GM19035 (cell line): Measurements from ENCODE around the gene ADAM19.

Experiments used
- ATAC-seq: cut with Tn5 transposase; IDR thresholded peaks from one replicate; pipeline ENCODE4 v1.9.1; 2021; ENCODE audit not compliant: unreplicated experiment

Gene ADAM19

GRCh38 chr5:157563373-157563928, 12.1 kb downstream of the ADAM19 start:
- ATAC-seq, result no peak

GRCh38 chr5:157562111-157562581, 13.4 kb downstream of the ADAM19 start:
- no peak for ATAC-seq

GRCh38 chr5:157561110-157561509, 14.5 kb downstream of the ADAM19 start:
- no peak for ATAC-seq

- no peak for ATAC-seq
These were observed 16.3 kb downstream of the ADAM19 start for GRCh38 chr5:157559301-157559700.

DNA sequence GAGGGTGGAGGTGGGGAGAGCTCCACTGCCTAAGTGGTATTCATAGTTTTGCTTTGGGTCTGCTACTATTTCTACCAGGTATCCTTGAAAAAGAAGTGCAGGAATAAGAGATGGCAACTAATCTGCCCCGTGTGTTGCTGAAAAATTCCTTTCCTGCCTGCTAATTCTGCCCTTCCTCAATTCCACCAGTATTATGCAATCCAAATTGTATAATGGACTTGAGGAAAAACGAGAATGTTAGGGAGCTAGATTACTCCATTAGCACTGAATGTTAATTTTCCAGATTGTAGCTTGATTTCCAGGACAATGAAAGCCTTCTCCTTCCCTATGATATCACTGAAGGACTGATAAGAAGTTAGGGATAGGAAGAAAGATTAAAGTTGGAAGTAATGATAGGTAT, 16.9 kb downstream of the ADAM19 start:
- ATAC-seq, result no peak

GRCh38 chr5:157558041-157558595, 17.5 kb downstream of the ADAM19 start:
- no peak for ATAC-seq

DNA sequence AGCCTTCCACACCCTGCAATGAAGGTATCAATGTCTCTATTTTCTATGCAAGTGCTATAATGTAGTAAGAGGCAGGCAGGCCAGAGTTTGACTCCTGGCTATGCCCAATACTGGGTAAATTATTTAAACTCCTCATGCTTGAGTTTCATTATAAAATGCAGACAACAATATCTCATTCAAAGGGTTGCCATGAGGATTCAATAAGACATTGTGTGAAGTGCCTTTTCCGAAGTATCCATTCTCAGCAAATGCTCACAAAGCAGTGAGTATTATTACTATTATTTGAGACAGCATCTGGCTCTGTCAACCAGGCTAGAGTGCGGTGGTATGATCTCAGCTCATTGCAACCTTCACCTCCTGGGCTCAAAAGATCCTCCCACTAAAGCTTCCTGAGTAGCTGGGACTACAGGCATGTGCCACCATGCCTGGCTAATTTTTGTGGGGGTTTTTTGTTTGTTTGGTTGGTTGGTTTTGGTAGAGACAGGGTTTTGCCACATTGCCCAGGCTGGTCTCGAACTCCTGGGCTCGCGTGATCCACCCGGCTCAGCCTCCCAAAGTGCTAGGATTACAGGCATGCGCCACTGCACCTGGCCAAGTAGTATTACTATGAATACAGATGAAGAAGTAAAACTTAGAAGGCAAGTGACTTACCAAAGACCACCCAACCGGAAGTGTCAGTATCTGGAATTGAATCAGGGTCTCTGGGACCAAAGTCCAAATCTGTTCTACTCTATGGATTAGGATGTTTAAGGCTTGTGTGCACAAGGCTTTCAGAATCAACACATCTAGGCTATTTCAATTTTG, 18.8 kb downstream of the ADAM19 start:
- ATAC-seq, result no peak

DNA sequence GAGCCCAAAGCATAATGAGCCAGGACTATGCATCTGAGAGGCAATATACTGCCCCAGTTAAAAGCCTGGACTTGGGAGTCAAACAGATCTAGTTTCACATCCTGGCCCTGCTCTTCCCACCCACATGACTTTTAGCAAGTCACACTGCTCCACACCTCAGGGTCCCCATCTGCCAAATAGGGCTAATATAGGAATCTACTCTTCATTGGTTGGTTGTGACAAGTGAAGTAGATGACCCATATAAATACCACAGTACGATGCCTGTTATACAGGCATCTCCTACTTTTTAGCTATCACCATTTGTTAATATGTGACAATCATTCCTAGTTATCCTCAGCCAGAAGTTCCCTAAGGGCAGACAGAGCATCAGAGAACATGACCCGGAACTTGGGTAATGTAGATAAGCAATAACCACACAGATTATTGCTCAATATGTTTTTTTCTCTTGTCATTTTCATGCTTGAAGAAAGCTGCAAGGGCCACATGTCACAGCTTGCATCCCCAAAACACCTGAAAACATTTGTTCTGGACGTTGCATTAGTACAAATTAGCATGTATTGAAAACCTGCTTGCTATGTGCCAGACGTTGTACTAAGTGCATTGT, 20.4 kb downstream of the ADAM19 start:
- ATAC-seq, result no peak

GRCh38 chr5:157554179-157555036, 21.2 kb downstream of the ADAM19 start:
- no peak for ATAC-seq

- ATAC-seq, result no peak
These were observed 22.9 kb downstream of the ADAM19 start for GRCh38 chr5:157552650-157553049.

- ATAC-seq, result no peak
These were observed 24.9 kb downstream of the ADAM19 start for GRCh38 chr5:157550663-157551062.

DNA sequence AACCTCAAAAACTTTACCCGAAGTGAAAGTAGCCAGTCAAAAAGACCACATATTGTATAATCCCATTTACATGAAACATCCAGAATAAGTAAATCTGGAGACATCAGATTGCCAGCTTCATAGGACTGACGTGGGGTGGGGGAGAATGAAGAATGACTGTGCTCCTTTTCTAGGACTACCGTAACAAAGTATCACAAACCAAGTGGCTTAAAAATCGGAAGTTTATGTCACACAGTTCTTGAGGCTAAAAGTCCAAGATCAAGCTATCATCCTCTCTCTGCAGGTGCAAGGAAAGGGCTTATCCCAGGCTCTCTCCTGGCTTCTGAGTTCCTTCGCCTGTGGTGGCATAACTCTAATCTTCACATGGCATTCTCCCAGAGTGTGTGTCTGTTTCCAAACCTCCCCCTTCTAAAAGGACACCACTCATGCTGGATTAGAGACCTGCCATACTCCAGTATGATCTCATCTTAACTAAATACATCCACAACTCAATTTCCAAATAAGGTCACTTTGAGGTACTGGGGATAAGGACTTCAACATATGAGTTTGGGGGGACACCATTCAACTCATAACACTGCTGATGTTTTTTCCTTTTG, 25.5 kb downstream of the ADAM19 start:
- no peak for ATAC-seq

DNA sequence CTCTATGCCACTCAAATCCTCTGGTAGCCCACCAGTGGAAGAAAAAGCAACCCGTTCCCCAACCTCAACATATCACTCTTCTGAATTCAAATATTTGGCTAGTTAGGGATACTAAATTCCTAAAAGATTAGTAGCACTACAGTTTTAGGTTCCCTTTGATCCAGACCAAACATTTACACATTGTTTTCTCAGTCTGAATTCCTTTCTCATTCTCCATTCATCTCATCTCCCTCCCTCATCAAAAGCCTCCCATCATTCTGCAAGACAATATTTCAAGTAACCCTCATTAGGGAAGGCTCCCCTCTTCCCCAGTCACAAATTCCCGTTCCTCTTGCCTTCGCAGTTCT, 26.3 kb downstream of the ADAM19 start:
- ATAC-seq, result no peak

DNA sequence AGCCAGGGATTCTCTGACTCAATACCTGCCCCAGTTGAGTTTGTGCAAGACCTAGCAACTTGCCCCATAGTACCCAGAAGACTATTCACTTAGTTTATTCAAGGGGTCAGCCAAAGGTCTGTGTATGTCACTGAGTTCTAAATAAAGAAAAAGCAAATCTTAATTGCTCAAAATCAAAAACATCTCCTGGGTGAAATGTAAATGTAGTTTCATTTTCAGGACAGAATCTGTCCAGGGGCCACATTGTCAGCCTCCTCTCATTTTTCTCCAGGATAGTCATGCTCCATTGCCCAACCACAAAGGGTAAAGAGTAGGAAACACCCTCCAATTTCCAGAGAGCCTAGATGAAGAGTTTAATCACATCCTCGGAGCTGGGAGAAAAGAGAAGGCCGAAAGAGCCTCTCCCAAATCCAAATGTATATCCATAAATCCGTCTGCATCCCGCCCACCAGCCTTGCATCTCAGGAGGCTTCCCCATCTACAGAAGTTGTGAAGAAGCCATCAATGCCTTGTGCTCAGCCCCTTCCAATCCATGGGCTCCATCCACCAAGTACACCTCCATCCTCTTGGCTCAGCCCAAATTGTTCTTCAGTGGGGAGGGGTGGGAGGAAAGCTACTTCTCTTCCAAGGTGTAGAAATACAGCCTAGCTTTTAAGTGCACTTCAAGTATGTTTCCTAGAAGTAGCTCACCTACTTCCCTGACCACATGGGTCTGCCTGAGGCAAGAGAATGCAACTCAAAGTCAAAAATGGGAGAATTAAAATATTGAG, 26.9 kb downstream of the ADAM19 start:
- ATAC-seq, result no peak

DNA sequence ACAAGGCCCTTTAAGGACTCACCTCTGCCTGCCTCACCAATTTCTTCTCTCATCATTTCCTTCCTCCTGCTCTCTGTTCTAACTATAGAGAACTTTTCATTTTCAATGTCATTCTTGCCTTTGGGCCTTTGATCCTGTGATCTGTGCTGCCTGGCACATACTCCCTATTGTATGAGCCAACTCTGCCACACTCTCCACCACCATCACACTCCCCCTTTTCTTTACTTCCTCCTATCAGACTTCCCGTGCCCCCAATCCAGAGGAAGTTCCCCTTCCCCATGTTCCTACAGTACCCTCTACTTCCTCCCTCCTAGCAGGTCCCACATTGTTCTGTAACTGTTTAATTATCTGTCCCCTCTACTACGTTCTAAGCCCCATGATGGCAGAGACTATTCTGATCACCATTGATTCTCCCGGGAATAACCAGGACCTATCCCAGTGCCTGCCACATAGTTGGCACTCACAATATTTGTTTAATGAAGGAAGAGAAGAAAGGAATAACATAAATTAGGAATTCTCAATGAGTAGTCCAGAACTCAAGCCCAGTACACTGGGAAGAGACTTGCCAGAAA, 27.5 kb downstream of the ADAM19 start:
- ATAC-seq, result no peak

GRCh38 chr5:157546456-157547100, 29.0 kb downstream of the ADAM19 start:
- ATAC-seq, result no peak

DNA sequence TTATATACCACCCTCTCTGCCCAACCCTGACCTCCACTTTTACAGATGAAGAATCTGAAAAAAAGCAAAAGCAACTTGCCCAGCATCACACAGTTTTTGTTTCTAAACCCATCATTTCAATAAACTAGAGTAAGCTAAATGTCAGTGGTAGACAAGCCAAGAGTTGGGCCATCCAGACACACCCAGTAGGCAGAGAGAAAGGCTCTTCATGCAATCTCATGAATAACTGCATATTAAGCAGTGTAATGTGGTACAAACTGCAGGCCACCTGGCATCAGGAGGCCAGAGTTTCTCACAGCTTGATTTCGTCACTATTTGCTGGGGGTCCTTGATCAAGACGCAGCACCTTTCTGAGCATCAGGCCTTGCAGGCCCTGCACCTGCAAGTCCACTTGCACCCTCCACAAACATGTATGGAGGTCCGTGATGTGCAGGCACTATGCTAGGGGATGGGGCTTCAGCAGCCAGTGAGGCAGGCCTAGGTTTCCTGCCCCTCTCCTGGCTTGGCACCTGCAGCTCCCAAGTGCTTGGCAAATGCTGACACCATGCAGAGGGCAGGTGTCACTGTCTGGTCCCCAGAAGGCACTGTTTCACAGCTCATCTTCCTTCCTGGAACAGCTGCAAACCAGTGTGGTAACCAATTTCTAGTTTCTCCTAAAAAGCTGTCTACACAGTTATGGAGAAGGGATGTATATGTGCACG, 29.8 kb downstream of the ADAM19 start:
- no peak for ATAC-seq

DNA sequence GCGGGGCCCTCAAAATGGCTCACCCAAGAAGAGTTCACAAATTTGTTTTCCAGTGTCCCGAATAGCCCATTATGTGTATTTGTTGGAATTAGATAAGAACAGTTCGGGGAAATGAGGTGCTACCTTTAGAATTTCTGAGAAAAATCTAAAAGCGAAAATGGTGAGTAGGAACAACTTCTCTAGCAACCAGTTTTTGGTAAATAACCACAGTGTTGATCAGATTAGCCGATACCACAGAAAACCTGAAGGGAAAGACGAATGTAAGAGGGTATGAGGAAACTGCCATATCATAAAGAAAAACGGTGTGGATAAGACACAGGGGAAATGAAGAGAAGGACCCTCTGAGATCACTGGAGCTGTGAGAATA, 31.0 kb downstream of the ADAM19 start:
- no peak for ATAC-seq
